HepG2 (cell line): ENCODE data around the gene CALML5. TPM values are rescaled to one million over a fixed set of nuclear protein-coding genes. Genes with fewer than 3 reads are reported as not detected.
A peak's percentile ranks its signal among the peaks of the same experiment; 100 is the strongest.

Source experiments
- AHDC1 ChIP-seq: sonication (generic); formaldehyde crosslinking; IDR thresholded peaks from 2 replicates; pipeline ENCODE4 v1.5.1; 2020; ENCODE audit warnings: mild to moderate bottlenecking, missing genetic modification reagents, borderline replicate concordance
- ASH2L ChIP-seq: fragments of 300-600, 200-600 bp; sonication (generic); IDR thresholded peaks from 2 replicates; pipeline ENCODE4 v1.7.0; 2017; ENCODE audit warnings: low read depth, mild to moderate bottlenecking, moderate library complexity, mixed read lengths, low read length; ENCODE audit not compliant: insufficient read length
- ATF7-NPFF ChIP-seq: sonication (generic); formaldehyde crosslinking; IDR thresholded peaks from 2 replicates; pipeline ENCODE4 v1.8.1; 2023; ENCODE audit warnings: mild to moderate bottlenecking, low read depth, missing genetic modification reagents, moderate library complexity
- BCL3 ChIP-seq: sonication (generic); formaldehyde crosslinking; IDR thresholded peaks from 2 replicates; pipeline ENCODE4 v1.5.1; 2020; ENCODE audit warnings: mild to moderate bottlenecking, missing genetic modification reagents, moderate library complexity
- CENPT ChIP-seq: sonication (generic); formaldehyde crosslinking; IDR thresholded peaks from 2 replicates; pipeline ENCODE4 v1.8.0; 2022; ENCODE audit warnings: low read depth, mild to moderate bottlenecking, moderate library complexity, missing genetic modification reagents
- DNMT3B ChIP-seq: conservative IDR thresholded peaks from 2 replicates; pipeline ENCODE4 v1.6.1; 2016; ENCODE audit warnings: missing biosample characterization, control low read depth
- FOXK1 ChIP-seq: sonication (generic); formaldehyde crosslinking; IDR thresholded peaks from 2 replicates; pipeline ENCODE4 v1.4.0; 2020; ENCODE audit warnings: low read depth, missing genetic modification reagents, borderline replicate concordance
- MYNN ChIP-seq: sonication (generic); formaldehyde crosslinking; IDR thresholded peaks from 2 replicates; pipeline ENCODE4 v1.4.0; 2020; ENCODE audit warnings: mild to moderate bottlenecking, low read depth, missing genetic modification reagents
- NR2C2 ChIP-seq: sonication (generic); formaldehyde crosslinking; IDR thresholded peaks from 2 replicates; pipeline ENCODE4 v1.4.0; 2020; ENCODE audit warnings: missing genetic modification reagents, mild to moderate bottlenecking, moderate library complexity, borderline replicate concordance
- RELA ChIP-seq: sonication (generic); formaldehyde crosslinking; IDR thresholded peaks from 2 replicates; pipeline ENCODE4 v1.4.0; 2020; ENCODE audit warnings: missing genetic modification reagents
- ZBTB34 ChIP-seq: sonication (generic); formaldehyde crosslinking; IDR thresholded peaks from 2 replicates; pipeline ENCODE4 v1.8.0; 2022; ENCODE audit warnings: mild to moderate bottlenecking, missing genetic modification reagents
- ZBTB43 ChIP-seq: sonication (generic); formaldehyde crosslinking; conservative IDR thresholded peaks from 2 replicates; pipeline ENCODE4 v1.4.0; 2020; ENCODE audit warnings: missing genetic modification reagents
- ZNF501 ChIP-seq: sonication (generic); formaldehyde crosslinking; IDR thresholded peaks from 2 replicates; pipeline ENCODE4 v1.5.1; 2020; ENCODE audit warnings: mild to moderate bottlenecking, moderate library complexity, missing genetic modification reagents
- ZNF503 ChIP-seq: sonication (generic); formaldehyde crosslinking; IDR thresholded peaks from 2 replicates; pipeline ENCODE4 v1.4.0; 2020; ENCODE audit warnings: missing genetic modification reagents
- ZNF639 ChIP-seq: conservative IDR thresholded peaks from 2 replicates; pipeline ENCODE4 v1.6.1; 2018; ENCODE audit warnings: missing genetic modification reagents
- polyA plus RNA-seq, 8 experiments: library from polyadenylated mRNA; depleted of rRNA in 3 of 8; stranded (reverse) in 7 of 8; unstranded in 1 of 8; fragments of >200 nt; fragmentation: Illumina TruSeq in 4 of 8; extraction: Trizol in 4 of 8; gene quantifications; 2 replicates each; pipeline versions ENCODE4 v1.2.1 to v1.2.3, GENCODE V29; 2011 to 2016; ENCODE audit warnings: low read depth in 4 of 8, missing spikeins in 1 of 8, mixed read lengths in 1 of 8; ENCODE audit not compliant: insufficient read depth in 1 of 8
- total RNA-seq, 5 experiments: library from RNA; depleted of rRNA; stranded (reverse); fragments of >200 nt; fragmentation: Illumina TruSeq; extraction: Trizol; gene quantifications; 2 replicates each; pipeline ENCODE4 v1.2.3, GENCODE V29; 2016; ENCODE audit warnings: low read depth in 1 of 5

Gene CALML5
- total and polyA plus RNA-seq, 2 of the 13 experiments (the other 11 are each of a cell fraction or from before 2014, with no cell fraction given): not detected

GRCh38 chr10:5547931-5548660, 48.7 kb upstream of the CALML5 start (continued):
- TF ChIP-seq ZNF503 (CRISPR knock-in tag): no peak
- no peak for TF ChIP-seq ZNF639 (CRISPR knock-in tag)
- peak; percentile 58 for TF ChIP-seq AHDC1 (CRISPR knock-in tag)
- TF ChIP-seq ZBTB34 (CRISPR knock-in tag): peak; percentile 68; the same call in 1 of the 2 replicates
- TF ChIP-seq RELA: no peak
- TF ChIP-seq BCL3 (CRISPR knock-in tag): no peak
- TF ChIP-seq ZBTB43 (CRISPR knock-in tag): no peak
- no peak for TF ChIP-seq ATF7-NPFF
- no peak for TF ChIP-seq CENPT (CRISPR knock-in tag)
- TF ChIP-seq ASH2L: peak; percentile 45
- TF ChIP-seq MYNN: no peak
- no peak for TF ChIP-seq FOXK1
- no peak for TF ChIP-seq DNMT3B (CRISPR knock-in tag)
- peak; percentile 40 for TF ChIP-seq NR2C2
- TF ChIP-seq ZNF501 (CRISPR knock-in tag): no peak
